CD14-positive monocyte (primary cell): Measurements from ENCODE around the gene KRTAP4-4. TPM values are rescaled to one million over a fixed set of nuclear protein-coding genes. Genes with fewer than 3 reads are reported as not detected.
"Not testable (repeated sequence)": the region's sequence is repeated elsewhere in the genome, so short reads cannot be mapped to it uniquely, and the experiment has no call there.

Experiments
- DNase-seq, 3 donors: peaks; one replicate each; pipeline ENCODE4 v3.0.0-alpha.2; 2011 to 2022
- H2AFZ ChIP-seq: 2 replicates; pipeline ENCODE4 v1.6.0; 2012; ENCODE audit warnings: mild to moderate bottlenecking, low read depth, low read length, inconsistent platforms; ENCODE audit not compliant: insufficient read depth, poor library complexity, severe bottlenecking
- H3K27ac ChIP-seq, 2 donors: 1 replicate in 1 of 2; 2 replicates in 1 of 2; pipeline ENCODE4 v1.5.1; 2012 to 2013; ENCODE audit warnings: low read length in 2 of 2, control low read depth in 1 of 2, inconsistent platforms in 1 of 2, low read depth in 1 of 2, mild to moderate bottlenecking in 1 of 2
- H3K27me3 ChIP-seq, 2 donors: one replicate each; pipeline versions ENCODE4 v1.6.0 to v1.6.1; 2011 to 2013; ENCODE audit warnings: low read length in 2 of 2; ENCODE audit not compliant: control insufficient read depth in 2 of 2, insufficient read depth in 2 of 2
- H3K36me3 ChIP-seq, 2 donors: replicated peaks in 1 of 2; 1 replicate in 1 of 2; 2 replicates in 1 of 2; pipeline versions ENCODE4 v1.5.1 to v1.6.1; 2012 to 2013; ENCODE audit warnings: low read length in 2 of 2, control low read depth in 1 of 2, inconsistent platforms in 1 of 2, mild to moderate bottlenecking in 1 of 2; ENCODE audit not compliant: insufficient read depth in 2 of 2, control insufficient read depth in 1 of 2
- H3K4me1 ChIP-seq, 2 donors: 1 replicate in 1 of 2; 2 replicates in 1 of 2; pipeline versions ENCODE4 v1.5.1 to v1.6.1; 2012 to 2013; ENCODE audit warnings: low read length in 2 of 2, control low read depth in 1 of 2, inconsistent platforms in 1 of 2, mild to moderate bottlenecking in 1 of 2, moderate library complexity in 1 of 2; ENCODE audit not compliant: insufficient read depth in 2 of 2, control insufficient read depth in 1 of 2
- H3K4me2 ChIP-seq: replicated peaks from 2 replicates; pipeline ENCODE3; 2012; ENCODE audit warnings: low read length, moderate library complexity, mild to moderate bottlenecking; ENCODE audit not compliant: poor library complexity, severe bottlenecking; ENCODE audit errors: extremely low read depth
- H3K4me3 ChIP-seq, 3 experiments: fragments of 200-600 bp in 1 of 3; sonication (generic) in 1 of 3; replicated peaks in 1 of 3; 1 replicate in 2 of 3; 2 replicates in 1 of 3; pipeline ENCODE4 v1.5.1; 2011 to 2013; ENCODE audit warnings: low read length in 3 of 3, mild to moderate bottlenecking in 3 of 3, control low read depth in 2 of 3, low read depth in 2 of 3, inconsistent platforms in 1 of 3, moderate library complexity in 1 of 3
- H3K79me2 ChIP-seq: 2 replicates; pipeline ENCODE4 v1.6.0; 2012; ENCODE audit warnings: mild to moderate bottlenecking, control low read depth, inconsistent platforms, low read length, moderate library complexity; ENCODE audit not compliant: insufficient read depth
- H3K9ac ChIP-seq: 2 replicates; pipeline ENCODE4 v1.6.0; 2017; ENCODE audit warnings: low read length, mild to moderate bottlenecking; ENCODE audit not compliant: insufficient read depth, poor library complexity, severe bottlenecking
- H3K9me3 ChIP-seq, 2 donors: replicated peaks in 1 of 2; 1 replicate in 1 of 2; 2 replicates in 1 of 2; pipeline versions ENCODE4 v1.5.1 to v1.6.1; 2012 to 2013; ENCODE audit warnings: low read length in 2 of 2, control low read depth in 1 of 2; ENCODE audit not compliant: control insufficient read depth in 1 of 2, insufficient read depth in 1 of 2
- H4K20me1 ChIP-seq: 2 replicates; pipeline ENCODE4 v1.6.0; 2012; ENCODE audit warnings: mild to moderate bottlenecking, low read length, control low read depth, moderate library complexity; ENCODE audit not compliant: insufficient read depth
- H3K27ac Mint-ChIP-seq, 7 donors: one replicate each; pipeline ENCODE4 v1.8.0; 2020; ENCODE audit warnings: mild to moderate bottlenecking in 7 of 7, mixed read lengths in 7 of 7, moderate library complexity in 6 of 7, inconsistent platforms in 2 of 7
- H3K27me3 Mint-ChIP-seq, 3 donors: one replicate each; pipeline ENCODE4 v1.8.0; 2021 to 2022; ENCODE audit warnings: low read depth in 3 of 3, mild to moderate bottlenecking in 3 of 3, mixed read lengths in 3 of 3, moderate library complexity in 3 of 3, inconsistent platforms in 1 of 3
- H3K36me3 Mint-ChIP-seq, 2 donors: one replicate each; pipeline ENCODE4 v1.8.0; 2020; ENCODE audit warnings: mixed read lengths in 2 of 2, inconsistent platforms in 1 of 2, mild to moderate bottlenecking in 1 of 2
- H3K4me1 Mint-ChIP-seq: one replicate; pipeline ENCODE4 v1.8.0; 2020; ENCODE audit warnings: mild to moderate bottlenecking, mixed read lengths
- H3K4me3 Mint-ChIP-seq, 2 donors: one replicate each; pipeline ENCODE4 v1.8.0; 2020; ENCODE audit warnings: mild to moderate bottlenecking in 2 of 2, mixed read lengths in 2 of 2, moderate library complexity in 1 of 2
- H3K9me3 Mint-ChIP-seq, 7 donors: one replicate each; pipeline ENCODE4 v1.8.0; 2020 to 2022; ENCODE audit warnings: mixed read lengths in 7 of 7, mild to moderate bottlenecking in 6 of 7, moderate library complexity in 6 of 7, inconsistent platforms in 2 of 7
- WGBS: methylation state at CpG from one replicate; pipeline ENCODE4 v1.1.5; 2013; ENCODE audit warnings: missing lambda C conversion rate; ENCODE audit not compliant: insufficient coverage; 5-methylcytosine and 5-hydroxymethylcytosine counted together
- intact Hi-C, 2 donors: fragments of 100-400 bp; cut with micrococcal nuclease; formaldehyde crosslinking; loops; one replicate each; pipeline versions ENCODE4 v1.15.0 to v1.15.1; 2023
- polyA plus RNA-seq, 3 donors: library from polyadenylated mRNA; depleted of rRNA in 1 of 3; unstranded in 2 of 3; stranded (reverse) in 1 of 3; fragments of 300-500 nt in 2 of 3; fragments of >200 nt in 1 of 3; fragmentation: Illumina TruSeq in 2 of 3; gene quantifications; 1 replicate in 2 of 3; 2 replicates in 1 of 3; pipeline ENCODE4 v1.2.3, GENCODE V29; 2012 to 2021
- TF ChIP-seq, protein P1 (sequence below): fragments of 200-600 bp; IDR thresholded peaks from one replicate; pipeline ENCODE4 v1.8.0; 2022; ENCODE audit warnings: antibody characterized with exemption, mild to moderate bottlenecking

KRTAP4-4 gene
- polyA plus RNA-seq, 3 donors, result not detected

DNA sequence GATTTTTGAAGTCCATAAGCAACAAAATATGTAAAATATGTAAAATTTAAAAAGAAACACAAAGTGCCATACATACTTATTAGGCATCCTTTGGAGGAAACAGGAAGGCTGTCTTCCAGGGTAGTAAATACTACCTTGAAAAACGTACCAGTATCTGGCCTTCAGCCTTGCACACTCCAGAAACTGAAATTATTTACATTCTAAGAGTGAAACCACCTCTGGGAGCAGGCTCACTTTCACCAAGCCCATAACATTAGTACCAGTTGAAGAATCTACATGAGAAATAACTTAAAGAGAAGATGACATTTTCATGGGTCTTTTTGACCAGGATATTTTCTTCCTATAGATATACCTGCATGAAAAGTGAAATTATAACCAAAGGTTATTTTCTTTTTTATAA is 35.5 kb upstream of the KRTAP4-4 start:
- Histone ChIP-seq H2AFZ (no peak overlapping the region), H3K4me2 (no peak overlapping the region), H4K20me1 (no peaks in the 10 kb centered on the region), H3K27me3 (no peaks in the 10 kb centered on the region), H3K27ac (no peak overlapping the region), H3K36me3 (no peaks in the 10 kb centered on the region), H3K9me3 (no peaks in the 10 kb centered on the region), H3K9ac (no peak overlapping the region), H3K4me1 (no peaks in the 10 kb centered on the region), H3K79me2 (no peaks in the 10 kb centered on the region), H3K4me3 (no peak overlapping the region)
- TF ChIP-seq, protein P1, sequence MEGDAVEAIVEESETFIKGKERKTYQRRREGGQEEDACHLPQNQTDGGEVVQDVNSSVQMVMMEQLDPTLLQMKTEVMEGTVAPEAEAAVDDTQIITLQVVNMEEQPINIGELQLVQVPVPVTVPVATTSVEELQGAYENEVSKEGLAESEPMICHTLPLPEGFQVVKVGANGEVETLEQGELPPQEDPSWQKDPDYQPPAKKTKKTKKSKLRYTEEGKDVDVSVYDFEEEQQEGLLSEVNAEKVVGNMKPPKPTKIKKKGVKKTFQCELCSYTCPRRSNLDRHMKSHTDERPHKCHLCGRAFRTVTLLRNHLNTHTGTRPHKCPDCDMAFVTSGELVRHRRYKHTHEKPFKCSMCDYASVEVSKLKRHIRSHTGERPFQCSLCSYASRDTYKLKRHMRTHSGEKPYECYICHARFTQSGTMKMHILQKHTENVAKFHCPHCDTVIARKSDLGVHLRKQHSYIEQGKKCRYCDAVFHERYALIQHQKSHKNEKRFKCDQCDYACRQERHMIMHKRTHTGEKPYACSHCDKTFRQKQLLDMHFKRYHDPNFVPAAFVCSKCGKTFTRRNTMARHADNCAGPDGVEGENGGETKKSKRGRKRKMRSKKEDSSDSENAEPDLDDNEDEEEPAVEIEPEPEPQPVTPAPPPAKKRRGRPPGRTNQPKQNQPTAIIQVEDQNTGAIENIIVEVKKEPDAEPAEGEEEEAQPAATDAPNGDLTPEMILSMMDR, result no peak
- intact Hi-C loops, result no loop called here
- DNase-seq, result no peak
- H3K27ac Mint-ChIP-seq, result no peak overlapping the region
- WGBS, result no CpG with 5 or more reads among the region's 1 CpG
- H3K4me3 Mint-ChIP-seq, result no peak overlapping the region
- peaks cover 0 to 8% (median 2%) of the 10 kb centered on the region in 7 donors for H3K9me3 Mint-ChIP-seq
- no peaks in the 10 kb centered on the region for H3K4me1 Mint-ChIP-seq
- no peaks in the 10 kb centered on the region for H3K36me3 Mint-ChIP-seq
- peaks cover 2 to 3% (median 3%) of the 10 kb centered on the region in 3 donors for H3K27me3 Mint-ChIP-seq

DNA sequence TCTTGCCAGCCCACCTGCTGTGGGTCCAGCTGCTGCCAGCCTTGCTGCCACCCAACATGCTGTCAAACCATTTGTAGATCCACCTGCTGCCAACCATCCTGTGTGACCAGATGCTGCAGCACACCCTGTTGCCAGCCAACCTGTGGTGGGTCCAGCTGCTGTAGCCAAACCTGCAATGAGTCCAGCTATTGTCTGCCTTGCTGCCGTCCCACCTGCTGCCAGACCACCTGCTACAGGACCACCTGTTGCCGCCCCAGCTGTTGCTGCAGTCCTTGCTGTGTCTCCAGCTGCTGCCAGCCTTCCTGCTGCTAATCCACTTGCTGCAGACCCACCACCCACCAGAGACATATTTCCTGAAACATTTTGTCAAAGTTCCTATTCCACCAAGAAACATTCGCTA is 29.8 kb upstream of the KRTAP4-4 start:
- no peak overlapping the region for H3K4me3 ChIP-seq
- intact Hi-C loops, result no loop called here
- 88% methylated on average over 3 of the region's 3 CpGs for WGBS

DNA sequence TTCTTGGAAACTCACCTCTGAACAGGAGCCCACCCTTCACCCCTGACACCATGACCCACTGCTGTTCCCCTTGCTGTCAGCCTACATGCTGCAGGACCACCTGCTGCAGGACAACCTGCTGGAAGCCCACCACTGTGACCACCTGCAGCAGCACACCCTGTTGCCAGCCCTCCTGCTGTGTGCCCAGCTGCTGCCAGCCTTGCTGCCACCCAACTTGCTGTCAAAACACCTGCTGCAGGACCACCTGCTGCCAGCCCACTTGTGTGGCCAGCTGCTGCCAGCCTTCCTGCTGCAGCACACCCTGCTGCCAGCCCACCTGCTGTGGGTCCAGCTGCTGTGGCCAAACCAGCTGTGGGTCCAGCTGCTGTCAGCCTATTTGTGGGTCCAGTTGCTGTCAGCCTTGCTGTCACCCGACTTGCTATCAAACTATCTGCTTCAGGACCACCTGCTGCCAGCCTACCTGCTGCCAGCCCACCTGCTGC is 29.3 kb upstream of the KRTAP4-4 start, which contains the start of gene KRTAP9-1:
TSS of gene KRTAP9-1 (plus strand) at position 51 of the 482 bp plus-strand sequence. CDS start at position 51, 0 bp downstream.
- not testable (repeated sequence) for H3K36me3 Mint-ChIP-seq

More for the DNA sequence above, 29.8 kb upstream of the KRTAP4-4 start:
- Mint-ChIP-seq H3K27me3 (peaks cover 7 to 11% (median 8%) of the 10 kb centered on the region in 3 donors), H3K4me3 (no peak overlapping the region), H3K4me1 (no peaks in the 10 kb centered on the region), H3K9me3 (peaks cover 0 to 4% (median 0%) of the 10 kb centered on the region in 7 donors), H3K27ac (peak overlapping the region in 1 of 7 donors; percentile 16), H3K36me3 (no peaks in the 10 kb centered on the region)
- Histone ChIP-seq H3K36me3 (no peaks in the 10 kb centered on the region), H3K9ac (no peak overlapping the region), H3K27ac (no peak overlapping the region), H3K4me1 (no peaks in the 10 kb centered on the region), H3K9me3 (no peaks in the 10 kb centered on the region), H3K4me2 (no peak overlapping the region), H2AFZ (no peak overlapping the region), H3K27me3 (peaks cover 0 to 3% of the 10 kb centered on the region in 2 donors), H3K79me2 (no peaks in the 10 kb centered on the region), H4K20me1 (no peaks in the 10 kb centered on the region)
- TF ChIP-seq, protein P1, result no peak
- DNase-seq, result no peak

More for the DNA sequence above, 29.3 kb upstream of the KRTAP4-4 start, which contains the start of gene KRTAP9-1:
- DNase-seq, intact Hi-C loops, H3K4me1 ChIP-seq, H3K79me2 ChIP-seq, H3K4me3 Mint-ChIP-seq, H3K36me3 ChIP-seq, H3K9me3 ChIP-seq, H3K4me1 Mint-ChIP-seq, H3K27ac ChIP-seq, H3K9ac ChIP-seq, H2AFZ ChIP-seq, H4K20me1 ChIP-seq, H3K27me3 ChIP-seq, H3K4me2 ChIP-seq, H3K9me3 Mint-ChIP-seq, H3K4me3 ChIP-seq: not testable (repeated sequence)
- Mint-ChIP-seq H3K27ac (peak within 1 kb of the TSS in 1 of 7 donors; percentile 16), H3K27me3 (peaks cover 7 to 13% (median 8%) of the 10 kb centered on the region in 3 donors)
- WGBS, result 82% methylated on average over 1 of the region's 1 CpG
